HG02885 (cell line): ENCODE results near the gene LY6G5B.

Source experiments
- ATAC-seq: cut with Tn5 transposase; IDR thresholded peaks from one replicate; pipeline ENCODE4 v1.9.1; 2021; ENCODE audit warnings: mild to moderate bottlenecking; ENCODE audit not compliant: unreplicated experiment, poor library complexity

The LY6G5B gene

GRCh38 chr6:31669676-31670075, at the start of gene LY6G5B:
LY6G5B (plus strand) TSS chr6:31669976; CDS start chr6:31670951, 975 bp downstream.
- no peak for ATAC-seq

- peak; percentile 65 for ATAC-seq
Observed at GRCh38 chr6:31620586-31621319, 49.0 kb upstream of the LY6G5B start, which contains the start of gene PRRC2A. PRRC2A (plus strand) TSS chr6:31620715; CDS start chr6:31622790, 2,075 bp downstream.

- ATAC-seq: no peak
Observed at GRCh38 chr6:31621320-31621939, 48.3 kb upstream of the LY6G5B start.

DNA sequence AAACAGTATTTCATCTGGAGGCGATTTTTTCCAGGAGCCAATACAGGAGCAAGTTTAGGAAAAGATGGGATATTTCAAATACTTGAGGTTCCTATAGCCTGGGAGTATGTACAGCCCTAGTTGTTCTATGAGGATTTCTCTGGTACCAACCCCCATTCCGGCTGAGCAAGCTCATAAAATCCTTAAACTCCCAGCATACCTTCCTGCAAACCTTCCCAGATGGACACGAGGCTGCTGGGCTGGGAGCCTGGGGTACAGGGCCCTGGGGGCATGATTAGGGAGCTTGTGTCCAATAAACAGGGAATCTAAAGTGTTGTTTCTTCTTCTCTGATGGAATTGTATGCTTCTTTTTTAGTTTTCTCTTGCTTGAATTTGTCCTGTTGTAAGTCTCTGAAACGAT, 47.8 kb upstream of the LY6G5B start:
- no peak for ATAC-seq

DNA sequence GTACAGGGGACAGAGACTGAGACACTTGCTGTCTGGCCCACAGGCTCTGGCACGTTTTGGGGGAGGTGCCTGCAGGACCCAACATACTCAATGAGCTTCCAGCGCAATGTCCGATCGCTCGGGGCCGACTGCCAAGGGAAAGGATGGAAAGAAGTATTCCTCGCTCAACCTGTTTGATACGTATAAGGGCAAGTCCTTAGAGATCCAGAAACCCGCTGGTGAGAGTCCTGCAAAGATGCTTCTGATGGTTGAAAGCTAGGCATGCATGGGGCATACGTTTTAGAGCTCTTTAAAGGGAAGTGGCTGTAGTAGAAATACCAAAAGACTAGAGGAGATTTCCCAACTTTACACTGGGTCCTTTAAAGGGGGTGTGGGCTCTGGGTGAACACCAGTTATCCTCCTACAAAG, 47.1 kb upstream of the LY6G5B start:
- no peak for ATAC-seq

DNA sequence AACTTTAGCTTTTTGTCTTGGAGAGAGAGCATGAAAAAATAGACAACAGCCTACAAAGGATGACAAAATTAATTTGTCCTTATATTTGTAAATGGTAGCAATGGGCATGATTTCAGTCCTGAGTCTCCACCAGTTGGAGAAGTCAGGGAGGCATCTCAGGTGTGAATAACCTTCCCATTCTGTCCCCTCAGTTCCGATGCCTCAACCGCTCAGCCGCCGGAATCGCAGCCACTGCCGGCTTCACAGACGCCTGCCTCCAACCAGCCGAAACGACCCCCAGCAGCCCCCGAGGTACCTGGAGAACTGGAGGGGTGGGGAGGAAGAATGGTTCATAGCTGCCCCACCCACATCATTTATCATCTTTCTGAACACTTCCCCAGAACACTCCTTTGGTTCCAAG, 45.7 kb upstream of the LY6G5B start:
- no peak for ATAC-seq

DNA sequence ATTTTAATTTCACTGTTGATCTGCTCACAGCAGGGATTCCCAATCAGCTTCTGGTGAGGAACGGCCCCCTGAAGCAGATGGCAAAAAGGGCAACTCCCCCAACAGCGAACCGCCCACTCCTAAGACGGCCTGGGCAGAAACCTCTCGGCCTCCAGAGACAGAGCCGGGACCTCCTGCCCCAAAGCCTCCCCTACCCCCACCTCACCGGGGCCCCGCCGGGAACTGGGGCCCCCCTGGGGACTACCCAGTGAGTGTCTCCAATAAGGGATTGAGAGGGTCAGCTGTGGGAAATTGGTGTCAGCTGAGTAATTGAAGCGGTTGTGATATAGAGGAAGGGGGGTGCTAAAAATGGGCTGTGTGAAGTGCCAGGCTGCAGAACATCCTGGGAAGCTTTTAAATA, 42.8 kb upstream of the LY6G5B start:
- ATAC-seq: no peak

DNA sequence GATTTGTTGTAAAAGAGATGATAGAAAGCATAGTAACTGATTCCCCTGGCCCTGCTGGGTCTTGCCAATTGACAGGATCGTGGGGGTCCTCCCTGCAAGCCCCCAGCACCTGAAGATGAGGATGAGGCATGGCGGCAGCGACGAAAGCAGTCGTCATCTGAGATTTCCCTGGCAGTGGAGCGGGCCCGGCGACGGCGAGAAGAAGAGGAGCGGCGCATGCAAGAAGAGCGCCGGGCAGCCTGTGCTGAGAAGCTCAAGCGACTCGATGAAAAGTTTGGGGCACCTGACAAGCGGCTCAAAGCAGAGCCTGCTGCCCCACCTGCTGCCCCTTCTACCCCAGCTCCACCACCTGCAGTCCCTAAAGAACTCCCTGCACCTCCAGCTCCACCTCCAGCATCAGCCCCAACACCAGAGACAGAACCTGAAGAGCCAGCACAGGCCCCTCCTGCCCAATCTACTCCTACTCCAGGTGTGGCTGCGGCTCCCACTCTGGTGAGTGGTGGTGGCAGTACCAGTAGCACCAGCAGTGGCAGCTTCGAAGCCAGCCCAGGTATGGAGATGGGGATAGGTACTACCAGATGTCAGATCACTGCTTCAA, 42.0 kb upstream of the LY6G5B start:
- ATAC-seq: no peak

- no peak for ATAC-seq
Observed at GRCh38 chr6:31629014-31629413, 40.8 kb upstream of the LY6G5B start.

- no peak for ATAC-seq
Observed at GRCh38 chr6:31630177-31630934, 39.4 kb upstream of the LY6G5B start.

DNA sequence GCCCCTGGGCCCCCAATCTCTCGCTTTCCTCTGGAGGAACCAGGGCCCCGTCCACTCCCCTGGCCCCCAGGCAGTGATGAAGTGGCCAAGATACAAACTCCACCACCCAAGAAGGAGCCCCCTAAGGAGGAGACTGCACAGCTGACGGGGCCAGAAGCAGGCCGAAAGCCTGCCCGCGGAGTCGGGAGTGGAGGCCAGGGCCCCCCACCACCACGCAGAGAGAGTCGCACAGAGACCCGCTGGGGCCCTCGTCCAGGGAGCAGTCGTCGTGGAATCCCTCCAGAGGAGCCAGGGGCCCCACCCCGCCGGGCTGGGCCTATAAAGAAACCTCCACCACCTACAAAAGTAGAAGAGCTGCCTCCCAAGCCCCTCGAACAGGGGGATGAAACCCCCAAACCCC, 38.6 kb upstream of the LY6G5B start:
- no peak for ATAC-seq

- ATAC-seq: no peak
Observed at GRCh38 chr6:31631681-31632278, 38.0 kb upstream of the LY6G5B start.

DNA sequence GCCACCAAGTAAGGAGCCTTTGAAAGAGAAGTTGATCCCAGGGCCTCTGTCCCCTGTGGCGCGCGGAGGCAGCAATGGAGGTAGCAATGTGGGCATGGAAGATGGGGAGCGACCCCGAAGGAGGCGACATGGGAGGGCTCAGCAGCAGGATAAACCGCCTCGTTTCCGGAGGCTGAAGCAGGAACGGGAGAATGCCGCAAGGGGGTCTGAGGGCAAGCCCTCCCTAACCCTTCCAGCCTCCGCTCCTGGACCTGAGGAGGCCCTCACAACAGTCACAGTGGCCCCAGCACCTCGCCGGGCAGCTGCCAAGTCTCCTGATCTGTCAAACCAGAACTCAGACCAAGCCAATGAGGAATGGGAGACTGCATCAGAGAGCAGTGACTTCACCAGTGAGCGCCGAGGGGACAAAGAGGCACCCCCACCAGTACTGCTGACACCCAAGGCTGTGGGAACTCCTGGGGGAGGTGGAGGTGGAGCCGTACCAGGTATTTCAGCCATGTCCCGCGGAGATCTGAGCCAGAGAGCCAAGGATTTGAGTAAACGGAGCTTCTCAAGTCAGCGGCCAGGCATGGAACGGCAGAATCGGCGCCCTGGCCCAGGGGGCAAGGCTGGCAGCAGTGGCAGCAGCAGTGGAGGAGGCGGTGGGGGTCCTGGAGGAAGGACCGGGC, 37.4 kb upstream of the LY6G5B start:
- no peak for ATAC-seq

DNA sequence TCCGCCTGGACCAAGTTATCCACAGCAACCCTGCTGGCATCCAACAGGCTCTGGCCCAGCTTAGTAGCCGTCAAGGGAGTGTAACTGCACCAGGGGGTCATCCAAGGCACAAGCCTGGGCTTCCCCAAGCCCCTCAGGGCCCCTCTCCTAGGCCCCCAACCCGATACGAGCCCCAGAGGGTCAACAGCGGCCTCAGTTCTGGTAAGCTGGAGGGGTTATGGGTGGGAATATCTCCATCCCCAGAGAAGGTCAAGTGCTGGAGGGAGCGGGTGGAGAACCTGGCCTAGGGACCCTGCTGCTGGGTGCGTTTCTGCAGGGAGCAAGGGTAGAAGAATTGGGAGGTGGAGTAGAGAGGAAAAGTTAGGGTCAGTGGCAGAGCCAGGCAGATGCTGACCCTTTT, 36.3 kb upstream of the LY6G5B start:
- ATAC-seq: no peak

DNA sequence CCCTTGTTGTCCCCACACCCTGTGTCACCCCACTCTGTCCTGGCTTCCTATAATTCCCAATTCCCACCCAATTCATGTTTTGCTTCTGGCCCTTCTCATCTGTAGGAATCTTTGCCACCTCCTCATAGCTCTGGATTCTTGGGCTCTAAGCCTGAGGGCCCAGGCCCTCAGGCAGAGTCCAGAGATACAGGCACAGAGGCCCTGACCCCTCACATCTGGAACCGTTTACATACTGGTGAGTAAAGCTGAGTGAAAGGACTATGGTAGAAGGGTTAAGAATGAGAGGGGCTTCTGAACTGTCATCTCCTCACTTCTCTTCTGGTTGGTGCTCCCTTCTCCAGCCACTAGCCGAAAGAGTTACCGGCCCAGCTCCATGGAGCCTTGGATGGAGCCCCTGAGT, 35.6 kb upstream of the LY6G5B start:
- ATAC-seq: no peak

- no peak for ATAC-seq
Observed at GRCh38 chr6:31634969-31635575, 34.7 kb upstream of the LY6G5B start.

DNA sequence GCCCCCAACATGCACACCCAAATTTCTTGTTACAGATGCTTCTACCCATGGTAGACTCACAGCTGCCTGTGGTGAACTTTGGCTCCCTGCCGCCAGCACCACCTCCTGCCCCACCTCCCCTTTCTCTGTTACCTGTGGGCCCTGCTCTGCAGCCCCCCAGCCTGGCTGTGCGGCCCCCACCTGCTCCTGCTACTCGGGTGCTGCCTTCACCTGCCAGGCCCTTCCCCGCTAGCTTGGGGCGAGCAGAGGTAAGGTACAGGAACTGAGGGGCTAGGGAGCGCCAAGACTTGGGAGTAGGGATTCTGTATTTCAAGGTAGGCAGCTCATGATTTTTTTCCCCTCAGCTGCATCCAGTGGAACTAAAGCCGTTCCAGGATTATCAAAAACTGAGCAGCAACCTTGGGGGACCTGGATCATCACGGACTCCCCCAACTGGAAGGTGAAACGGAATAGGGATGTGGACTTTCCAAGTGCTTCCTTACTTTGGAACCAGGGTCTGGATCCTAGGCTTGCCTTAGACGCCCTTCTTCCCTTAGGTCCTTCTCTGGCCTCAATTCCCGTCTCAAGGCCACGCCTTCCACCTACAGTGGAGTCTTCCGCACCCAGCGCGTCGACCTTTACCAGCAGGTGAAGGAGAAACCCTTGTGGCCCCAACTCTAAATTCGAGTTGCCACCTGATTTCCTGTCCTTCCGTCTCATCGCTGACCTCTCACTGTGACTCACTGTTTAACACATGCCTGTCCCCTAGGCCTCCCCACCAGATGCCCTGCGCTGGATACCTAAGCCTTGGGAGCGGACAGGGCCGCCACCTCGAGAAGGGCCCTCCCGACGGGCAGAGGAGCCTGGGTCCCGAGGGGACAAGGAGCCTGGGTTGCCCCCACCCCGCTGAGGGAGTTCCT, 32.8 kb upstream of the LY6G5B start:
- no peak for ATAC-seq

DNA sequence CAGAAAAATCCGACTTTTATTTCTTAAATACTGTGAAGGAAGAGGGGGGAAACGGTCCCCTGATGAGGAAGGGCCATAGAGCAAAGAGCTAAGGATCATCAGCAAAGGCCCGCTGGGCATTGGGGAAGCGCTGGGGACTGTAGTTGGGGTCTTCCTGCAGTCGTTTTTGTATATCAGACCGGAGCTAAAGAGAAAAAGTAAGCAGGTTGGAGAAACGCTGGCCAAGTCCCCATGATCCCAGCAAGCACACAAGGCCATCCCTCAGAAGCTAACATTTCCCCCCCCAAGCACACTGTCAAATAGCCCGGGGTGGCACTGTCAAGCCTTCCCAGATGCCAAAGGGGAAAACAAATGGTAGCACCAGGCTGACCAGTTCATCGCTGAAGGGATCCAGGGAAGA, 30.7 kb upstream of the LY6G5B start:
- ATAC-seq: no peak

DNA sequence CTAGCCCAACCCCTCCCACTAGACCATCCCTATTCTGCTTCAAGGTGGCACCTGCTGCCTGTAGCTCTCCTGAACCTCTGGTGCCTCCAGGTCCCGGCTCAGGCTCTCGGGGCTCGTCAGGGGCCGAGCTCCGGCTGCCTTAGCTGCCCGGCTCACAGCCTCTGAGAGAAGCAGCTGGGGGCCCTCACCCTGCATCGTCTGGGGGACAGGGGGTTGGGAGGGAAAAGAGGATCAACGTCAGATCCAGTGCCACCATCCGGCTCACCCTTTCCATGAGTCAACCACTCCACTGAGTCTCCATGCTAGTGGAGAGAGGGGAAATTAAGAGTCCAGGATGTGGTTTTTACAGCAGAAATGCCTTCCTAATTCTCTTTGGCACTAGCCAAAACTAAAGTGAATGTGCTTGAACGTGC, 30.3 kb upstream of the LY6G5B start:
- ATAC-seq: no peak
